ENCODE measurements around the gene ROMO1.
"Not testable (repeated sequence)": the region's sequence is repeated elsewhere in the genome, so short reads cannot be mapped to it uniquely, and the experiment has no call there.

ROMO1 gene

DNA sequence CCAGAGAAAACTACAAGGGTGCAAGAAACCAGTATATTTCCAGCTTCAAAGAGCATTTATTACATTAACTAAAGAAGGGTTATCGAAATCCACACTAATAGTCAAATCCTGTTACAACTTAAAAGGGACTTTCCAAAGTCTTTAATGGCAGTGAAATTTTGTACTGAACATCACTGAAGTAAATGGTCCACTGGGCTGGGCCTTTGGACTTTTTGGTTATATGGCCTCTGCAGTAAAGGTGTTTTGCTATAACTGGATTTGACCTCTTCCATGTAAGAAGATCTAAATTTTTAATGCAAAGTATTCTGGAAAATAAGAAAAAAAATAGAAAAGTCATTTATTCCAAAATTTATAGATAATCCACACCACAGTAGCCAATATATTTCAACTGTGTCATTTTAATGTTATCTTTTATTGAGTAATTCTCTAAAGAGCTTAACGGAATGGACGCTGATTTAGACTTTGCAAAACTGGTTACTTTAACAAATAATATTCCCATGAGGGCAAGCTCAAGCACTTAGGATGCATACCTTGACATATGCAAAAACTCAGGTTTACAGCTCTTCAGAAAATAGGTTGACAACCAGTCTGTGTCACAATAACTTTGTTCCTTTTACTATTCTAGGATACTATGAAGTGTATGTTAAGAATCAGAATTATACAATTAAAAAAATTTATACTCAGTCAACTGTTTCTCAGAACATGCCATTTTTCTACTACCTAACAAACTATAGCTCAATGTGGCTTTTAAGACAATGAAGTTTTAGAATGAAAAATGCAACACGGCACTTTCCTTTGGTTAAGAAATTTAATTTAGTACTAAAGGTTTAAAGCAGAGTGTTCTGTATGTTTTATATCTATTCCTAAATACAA lies 35.8 kb downstream of the ROMO1 start:
- Mint-ChIP-seq H3K27me3 (no peaks in the 10 kb centered on the region), H3K4me3 (peak overlapping the region; percentile 11), H3K36me3 (peaks cover 58% of the 10 kb centered on the region), H3K9me3 (no peaks in the 10 kb centered on the region), H3K27ac (no peak overlapping the region), H3K4me1 (peaks cover 65% of the 10 kb centered on the region)
- DNase-seq: no peak
- CTCF ChIA-PET: interaction anchor here (1.0 kb wide), 1 partner anchor 149 kb away, joined by 3 read pairs; no protein-coding TSS in a partner anchor

DNA sequence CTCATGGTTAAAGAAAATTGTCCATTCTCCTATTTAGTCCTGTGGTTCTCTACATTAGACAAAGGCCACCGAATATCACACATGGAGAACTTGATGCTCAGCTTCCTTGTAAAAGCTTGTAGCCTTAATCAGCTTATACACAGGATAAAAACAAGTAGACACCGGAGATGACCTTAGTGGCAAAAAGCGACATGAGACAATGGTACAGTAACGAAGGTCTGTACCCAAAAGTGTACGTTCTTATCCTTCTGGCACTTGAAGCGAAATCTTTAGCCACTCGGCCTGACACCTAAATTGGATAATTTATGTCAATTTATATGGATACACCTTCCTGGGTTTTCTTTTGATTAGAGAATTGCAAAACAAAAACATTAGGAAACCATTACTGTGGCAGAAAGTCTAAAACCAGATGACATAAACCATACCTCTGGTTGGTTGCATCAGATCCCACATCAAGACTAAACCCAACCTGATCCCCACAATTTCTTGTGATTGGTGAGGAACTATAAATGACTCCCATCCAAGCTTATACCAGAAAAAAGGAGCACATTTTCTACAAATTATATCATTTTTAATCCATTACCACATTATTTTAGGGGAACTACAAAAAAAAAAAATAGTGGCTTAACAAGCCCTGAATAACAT lies 36.7 kb downstream of the ROMO1 start:
- no peak overlapping the region for H3K27ac Mint-ChIP-seq
- H3K9me3 Mint-ChIP-seq: no peaks in the 10 kb centered on the region
- DNase-seq: no peak
- H3K4me3 Mint-ChIP-seq: no peak overlapping the region
- CTCF ChIA-PET: interaction anchor here (1.0 kb wide), 1 partner anchor 148 kb away, joined by 3 read pairs; no protein-coding TSS in a partner anchor
- H3K4me1 Mint-ChIP-seq: peaks cover 68% of the 10 kb centered on the region
- peaks cover 59% of the 10 kb centered on the region for H3K36me3 Mint-ChIP-seq
- H3K27me3 Mint-ChIP-seq: no peaks in the 10 kb centered on the region

DNA sequence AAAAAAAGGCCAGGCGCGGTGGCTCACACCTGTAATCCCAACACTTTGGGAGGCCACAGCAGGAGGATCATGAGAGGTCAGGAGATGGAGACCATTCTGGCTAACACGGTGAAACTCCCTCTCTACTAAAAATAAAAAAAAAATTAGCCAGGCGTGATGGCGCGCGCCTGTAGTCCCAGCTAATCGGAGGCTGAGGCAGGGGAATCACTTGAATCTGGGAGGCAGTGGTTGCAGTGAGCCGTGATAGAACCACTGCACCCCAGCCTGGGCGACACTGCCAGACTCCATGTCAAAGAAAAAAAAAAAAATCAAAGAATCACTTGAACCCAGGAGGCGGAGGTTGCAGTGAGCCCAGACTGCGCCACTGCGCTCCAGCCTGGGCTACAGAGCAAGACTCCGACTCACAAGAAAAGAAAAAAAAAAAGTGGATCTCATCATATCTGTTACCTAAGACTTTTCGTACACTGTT lies 38.7 kb downstream of the ROMO1 start:
- Mint-ChIP-seq H3K27ac (peak overlapping the region; percentile 11), H3K27me3 (no peaks in the 10 kb centered on the region), H3K9me3 (no peaks in the 10 kb centered on the region), H3K4me1 (peaks cover 59% of the 10 kb centered on the region), H3K4me3 (no peak overlapping the region), H3K36me3 (peaks cover 60% of the 10 kb centered on the region)
- CTCF ChIA-PET: no interaction called here
- no peak for DNase-seq

DNA sequence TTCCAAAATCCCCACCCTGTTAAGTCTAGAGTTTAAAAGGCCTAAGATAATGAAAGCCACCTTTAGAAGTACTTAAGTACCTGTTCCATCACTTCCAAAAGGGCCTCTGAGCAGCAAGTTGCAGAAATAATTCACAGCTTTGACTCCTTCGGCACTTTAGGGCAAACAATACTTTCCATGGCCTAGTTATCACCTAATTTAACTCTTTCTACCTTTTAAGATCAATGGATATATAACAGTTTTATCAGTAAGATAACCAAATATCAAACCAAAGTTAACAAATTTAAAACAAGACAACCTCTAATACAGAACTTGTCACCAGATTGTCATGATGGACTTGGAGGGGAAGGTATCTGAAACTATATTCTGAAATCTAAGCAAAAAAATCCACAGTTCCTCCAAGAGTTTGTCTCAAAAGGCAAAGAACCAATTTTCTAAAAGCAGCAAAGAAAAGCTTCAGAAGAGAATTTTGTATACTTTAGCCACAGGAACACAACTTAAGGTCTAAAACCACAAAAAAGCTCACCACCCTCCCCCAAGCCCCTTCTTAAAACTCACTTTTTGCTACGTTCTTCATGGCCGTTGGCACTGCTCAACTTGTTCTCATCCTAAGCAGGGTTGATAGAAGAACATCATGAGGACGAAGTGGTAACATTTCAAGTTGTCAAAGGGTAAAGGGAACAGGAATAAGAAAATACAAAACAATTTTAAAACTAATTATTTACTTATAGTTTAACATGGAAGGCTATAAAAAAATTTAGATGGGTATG lies 39.4 kb downstream of the ROMO1 start:
- Mint-ChIP-seq H3K27me3 (no peaks in the 10 kb centered on the region), H3K4me3 (peak overlapping the region; percentile 43), H3K36me3 (peaks cover 62% of the 10 kb centered on the region), H3K27ac (no peak overlapping the region), H3K9me3 (no peaks in the 10 kb centered on the region), H3K4me1 (peaks cover 59% of the 10 kb centered on the region)
- DNase-seq: no peak
- CTCF ChIA-PET: no interaction called here

DNA sequence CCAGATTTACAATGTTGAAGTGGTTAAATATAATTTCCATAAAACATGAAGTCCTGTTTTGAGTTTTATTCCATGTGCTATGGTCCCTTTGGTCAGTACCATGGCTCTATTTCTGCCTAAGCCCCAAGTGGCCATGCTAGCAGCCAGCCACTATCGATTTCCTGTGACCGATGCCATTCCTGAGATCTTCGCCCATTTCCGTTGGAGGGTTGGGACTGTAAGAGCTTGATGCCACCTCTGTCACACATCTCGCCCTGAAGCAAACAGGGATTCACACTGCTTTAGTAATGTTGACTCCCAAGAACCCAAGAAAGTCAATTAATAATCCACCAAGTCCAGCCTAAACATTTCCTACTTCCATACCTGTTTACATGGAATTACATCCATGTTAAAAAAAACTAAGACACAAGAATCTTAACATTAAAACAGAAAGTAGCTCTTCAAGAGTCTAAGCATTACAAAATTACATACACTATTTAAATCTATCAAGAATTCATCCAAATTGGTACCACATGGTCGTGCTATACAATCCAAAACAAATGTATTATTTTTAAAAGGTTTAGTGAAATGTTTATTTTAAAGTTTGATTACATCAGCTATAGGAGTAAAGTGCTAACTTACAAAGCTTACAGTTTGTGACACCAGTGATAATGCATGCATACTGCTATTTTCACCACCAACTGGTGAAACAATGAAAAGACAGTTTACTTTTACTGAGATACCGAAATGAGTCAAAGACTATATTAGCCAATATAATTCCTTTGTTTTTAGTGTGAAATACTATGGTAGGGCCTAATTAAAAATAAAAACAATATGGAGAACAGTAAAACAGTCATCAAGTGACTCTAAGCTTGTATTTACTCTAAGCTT lies 40.3 kb downstream of the ROMO1 start:
- no peak for DNase-seq
- H3K27me3 Mint-ChIP-seq: no peaks in the 10 kb centered on the region
- CTCF ChIA-PET: interaction anchor here (0.6 to 1.4 kb wide), 8 partner anchors 9 to 215 kb away, joined by 3 to 10 read pairs (median 4); partner anchors contain the start of genes PHF20 and SCAND1
- H3K4me3 Mint-ChIP-seq: peak overlapping the region; percentile 86
- peaks cover 59% of the 10 kb centered on the region for H3K4me1 Mint-ChIP-seq
- peaks cover 54% of the 10 kb centered on the region for H3K36me3 Mint-ChIP-seq
- H3K27ac Mint-ChIP-seq: peak overlapping the region; percentile 98
- no peaks in the 10 kb centered on the region for H3K9me3 Mint-ChIP-seq

DNA sequence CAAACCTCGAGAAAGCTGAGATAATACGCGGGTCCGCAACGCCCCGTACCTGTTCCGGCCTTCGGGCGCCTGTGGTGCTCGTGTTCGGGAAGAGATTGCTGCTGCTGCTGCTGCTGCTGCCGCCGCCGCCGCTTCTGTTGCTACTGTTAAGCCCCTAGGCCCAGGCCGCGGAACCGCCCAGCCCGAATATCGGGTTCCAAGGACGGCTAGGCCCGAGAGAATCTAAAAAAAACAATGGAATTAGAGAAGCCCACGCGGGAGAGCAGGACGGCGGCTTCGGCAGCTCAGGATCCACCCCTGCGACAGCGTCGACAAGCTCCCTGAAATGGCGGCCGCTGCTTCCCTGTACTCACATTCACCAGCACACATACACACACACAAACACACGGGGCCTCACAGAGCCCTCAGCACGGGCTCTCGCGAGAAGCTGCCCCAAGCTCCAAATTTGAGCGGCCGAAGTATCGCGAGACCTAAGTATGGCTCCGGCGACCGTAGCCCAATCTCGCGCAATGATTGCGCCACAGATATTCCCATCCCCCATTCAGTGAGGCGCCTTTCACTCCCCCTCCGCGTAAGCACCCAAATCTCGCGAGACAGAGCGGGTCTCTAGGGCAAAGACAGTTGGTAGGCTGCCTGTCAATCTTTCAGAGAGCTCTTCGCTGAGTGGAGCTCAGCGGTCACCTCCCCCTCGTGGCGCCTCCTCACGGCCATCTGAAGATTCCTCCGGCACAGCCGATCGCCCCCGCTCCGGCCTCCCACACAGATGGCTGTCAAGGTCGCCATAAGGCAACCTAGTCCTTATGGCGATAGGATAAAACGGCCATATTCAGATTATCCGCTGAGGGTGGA lies 42.9 kb downstream of the ROMO1 start, which contains the start of gene RBM39:
RBM39 (minus strand) TSS at position 369 of the 849 bp plus-strand sequence. CDS start 1,386 bp downstream, outside the sequence.
- CTCF ChIA-PET: interaction anchor here (0.9 to 2.4 kb wide), 4 partner anchors 27 to 212 kb away, joined by 3 to 21 read pairs (median 6); partner anchors contain the start of gene SCAND1
- Mint-ChIP-seq H3K4me3 (peak within 1 kb of the TSS; percentile 86), H3K27ac (peak within 1 kb of the TSS; percentile 98), H3K9me3 (no peaks in the 10 kb centered on the region), H3K4me1 (peaks cover 45% of the 10 kb centered on the region), H3K36me3 (peaks cover 42% of the 10 kb centered on the region), H3K27me3 (no peaks in the 10 kb centered on the region)
- peak; percentile 100 for DNase-seq

DNA sequence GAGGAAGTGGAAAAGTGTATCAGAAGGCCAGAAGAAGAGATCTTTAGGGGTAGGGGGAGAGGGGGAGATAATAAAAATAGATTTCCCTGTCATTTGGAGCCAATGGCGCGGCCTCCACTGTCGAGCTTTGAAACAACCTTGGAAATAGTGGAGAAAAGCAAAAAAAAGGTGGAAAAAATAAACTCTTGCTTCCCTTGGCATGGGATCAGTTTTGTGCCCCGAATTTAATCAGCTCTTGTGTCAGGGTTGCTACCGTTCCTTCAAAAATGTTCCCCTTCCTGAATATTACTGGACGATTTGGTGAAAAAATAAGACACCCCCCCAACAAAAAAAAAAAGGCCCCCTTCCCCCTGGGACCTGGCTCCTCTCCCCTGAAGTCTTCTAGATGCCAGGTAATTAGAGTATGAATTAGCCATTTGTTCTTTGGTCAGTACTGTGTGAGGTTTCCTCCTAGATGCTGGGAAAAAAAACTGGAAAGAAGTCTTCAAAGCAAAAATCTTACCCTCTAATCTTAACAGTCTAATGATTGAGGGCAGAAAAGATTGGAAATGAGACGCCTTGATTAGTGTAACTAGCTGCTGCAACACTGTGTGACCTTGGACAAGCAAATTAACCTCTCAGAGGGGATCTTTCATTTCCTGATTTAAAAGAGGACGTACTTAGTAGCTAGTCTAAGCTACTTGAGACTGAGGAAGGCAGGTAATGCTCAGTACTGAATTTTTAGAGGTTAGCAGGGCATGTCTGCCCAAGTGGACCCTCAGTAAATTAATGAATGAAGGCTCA lies 43.7 kb downstream of the ROMO1 start:
- Mint-ChIP-seq H3K4me3 (peak overlapping the region; percentile 86), H3K36me3 (peaks cover 38% of the 10 kb centered on the region), H3K27ac (peak overlapping the region; percentile 98), H3K27me3 (no peaks in the 10 kb centered on the region), H3K4me1 (peaks cover 44% of the 10 kb centered on the region), H3K9me3 (no peaks in the 10 kb centered on the region)
- CTCF ChIA-PET: interaction anchor here (0.8 to 2.4 kb wide), 4 partner anchors 26 to 211 kb away, joined by 3 to 21 read pairs (median 5); partner anchors contain the start of genes PHF20 and SCAND1
- no peak for DNase-seq

DNA sequence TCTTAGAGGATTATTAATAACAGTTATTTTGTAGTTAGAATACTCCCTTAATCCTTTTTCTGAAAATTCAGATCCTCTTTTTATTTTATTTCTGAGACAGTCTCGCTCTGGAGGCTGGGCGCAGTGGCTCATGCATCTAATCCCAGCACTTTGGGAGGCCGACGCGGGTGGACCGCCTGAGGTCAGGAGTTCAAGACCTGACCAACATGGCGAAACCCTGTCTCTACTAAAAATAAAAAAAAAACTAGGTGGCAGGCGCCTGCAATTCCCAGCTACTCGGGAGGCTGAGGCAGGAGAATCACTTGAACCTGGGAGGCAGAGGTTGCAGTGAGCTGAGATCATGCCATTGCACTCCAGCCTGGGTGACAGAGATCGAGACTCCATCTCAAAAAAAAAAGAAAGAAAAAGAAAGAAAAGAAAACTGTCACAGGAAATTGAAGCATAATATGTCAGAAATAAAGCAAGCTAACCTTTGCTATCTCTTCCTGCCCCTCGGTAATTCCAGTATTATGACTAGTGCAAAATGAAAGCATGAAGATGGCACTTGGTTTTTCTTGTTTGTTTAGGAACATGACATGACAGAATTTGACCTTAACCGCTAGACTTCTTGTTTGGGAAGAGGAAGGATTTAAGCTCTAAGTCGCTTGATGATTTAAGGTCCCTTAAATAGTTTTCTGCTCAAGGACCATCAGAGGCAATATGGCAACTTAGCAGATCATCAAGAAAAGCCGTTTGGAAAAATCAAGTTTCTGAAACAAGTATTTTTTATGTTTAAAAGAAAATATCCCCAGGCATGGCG lies 44.7 kb downstream of the ROMO1 start:
- peak; percentile 22 for DNase-seq
- Mint-ChIP-seq H3K27me3 (no peaks in the 10 kb centered on the region), H3K9me3 (no peaks in the 10 kb centered on the region), H3K4me3 (peak overlapping the region; percentile 86), H3K36me3 (peaks cover 28% of the 10 kb centered on the region), H3K27ac (peak overlapping the region; percentile 98), H3K4me1 (peaks cover 34% of the 10 kb centered on the region)
- CTCF ChIA-PET: interaction anchor here (1.0 to 2.4 kb wide), 6 partner anchors 25 to 210 kb away, joined by 3 to 21 read pairs (median 5); partner anchors contain the start of gene SCAND1

DNA sequence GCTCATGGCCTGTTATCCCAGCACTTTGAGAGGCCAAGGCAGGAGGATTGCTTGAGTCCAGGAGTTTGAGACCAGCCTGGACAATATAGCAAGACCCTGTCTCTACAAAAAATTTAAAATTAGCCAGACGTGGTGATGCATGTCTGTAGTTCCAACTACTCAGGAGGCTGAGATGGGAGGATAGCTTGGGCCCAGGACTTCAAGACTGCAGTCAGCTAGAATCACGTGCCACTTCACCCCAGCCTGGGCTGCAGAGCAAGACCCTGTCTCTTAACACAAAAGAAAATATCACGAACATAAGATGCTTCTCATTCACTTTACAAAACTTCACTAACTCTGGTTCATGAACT lies 45.3 kb downstream of the ROMO1 start:
- Mint-ChIP-seq H3K36me3 (peaks cover 25% of the 10 kb centered on the region), H3K4me3 (peak overlapping the region; percentile 86), H3K27ac (peak overlapping the region; percentile 98), H3K4me1 (peaks cover 30% of the 10 kb centered on the region)
- DNase-seq, H3K9me3 Mint-ChIP-seq, H3K27me3 Mint-ChIP-seq: not testable (repeated sequence)
- CTCF ChIA-PET: interaction anchor here (1.3 to 1.9 kb wide), 3 partner anchors 26 to 209 kb away, joined by 3 to 6 read pairs (median 4); partner anchors contain the start of gene SCAND1
